GM11168 (cell line): ENCODE measurements around the gene CD274.

ENCODE experiments used
- in situ Hi-C: fragments of 300-500 bp; cut with MboI; formaldehyde crosslinking; loops from one replicate; pipeline ENCODE4 v1.12.0; 2022; ENCODE audit warnings: low sequenced_read_pairs; ENCODE audit not compliant: unreplicated experiment

Gene CD274

GRCh38 chr9:5516453-5517220, 66.3 kb downstream of the CD274 start:
- in situ Hi-C loops, result no loop called here

GRCh38 chr9:5518171-5518936, 68.0 kb downstream of the CD274 start:
- in situ Hi-C loops, result no loop called here

GRCh38 chr9:5518937-5519319, 68.6 kb downstream of the CD274 start:
- in situ Hi-C loops, result no loop called here
